IPS-18a (cell line): Measurements from ENCODE around the gene SRF.

Source experiments
- H3K27ac ChIP-seq: one replicate; pipeline ENCODE4 v1.5.1; 2013; ENCODE audit warnings: low read length
- H3K27me3 ChIP-seq: one replicate; pipeline ENCODE4 v1.6.1; 2013; ENCODE audit warnings: mild to moderate bottlenecking, low read length; ENCODE audit not compliant: control insufficient read depth, insufficient read depth
- H3K36me3 ChIP-seq: one replicate; pipeline ENCODE4 v1.6.1; 2013; ENCODE audit warnings: low read depth, low read length; ENCODE audit not compliant: control insufficient read depth
- H3K4me1 ChIP-seq: one replicate; pipeline ENCODE4 v1.6.1; 2013; ENCODE audit warnings: low read depth, low read length; ENCODE audit not compliant: control insufficient read depth
- H3K4me3 ChIP-seq: one replicate; pipeline ENCODE4 v1.5.1; 2013; ENCODE audit warnings: low read length
- H3K9ac ChIP-seq: one replicate; pipeline ENCODE4 v1.6.1; 2013; ENCODE audit warnings: mild to moderate bottlenecking, low read length, moderate library complexity
- H3K9me3 ChIP-seq: one replicate; pipeline ENCODE4 v1.6.1; 2013; ENCODE audit warnings: low read depth, low read length; ENCODE audit not compliant: control insufficient read depth

SRF gene

GRCh38 chr6:43187821-43188220 is 16.8 kb downstream of the SRF start:
- Histone ChIP-seq H3K36me3 (no peaks in the 10 kb centered on the region), H3K27ac (no peak overlapping the region), H3K9ac (no peak overlapping the region), H3K4me3 (no peak overlapping the region), H3K9me3 (no peaks in the 10 kb centered on the region), H3K4me1 (no peaks in the 10 kb centered on the region), H3K27me3 (no peaks in the 10 kb centered on the region)

GRCh38 chr6:43188426-43188825 is 17.4 kb downstream of the SRF start:
- no peaks in the 10 kb centered on the region for H3K27me3 ChIP-seq
- no peaks in the 10 kb centered on the region for H3K36me3 ChIP-seq
- H3K4me3 ChIP-seq: no peak overlapping the region
- H3K4me1 ChIP-seq: no peaks in the 10 kb centered on the region
- no peak overlapping the region for H3K9ac ChIP-seq
- no peaks in the 10 kb centered on the region for H3K9me3 ChIP-seq
- H3K27ac ChIP-seq: no peak overlapping the region

GRCh38 chr6:43189776-43190304 is 18.8 kb downstream of the SRF start:
- Histone ChIP-seq H3K27ac (no peak overlapping the region), H3K4me1 (no peaks in the 10 kb centered on the region), H3K27me3 (no peaks in the 10 kb centered on the region), H3K9ac (no peak overlapping the region), H3K4me3 (no peak overlapping the region), H3K9me3 (no peaks in the 10 kb centered on the region), H3K36me3 (no peaks in the 10 kb centered on the region)

- H3K4me3 ChIP-seq: no peak overlapping the region
- H3K9ac ChIP-seq: no peak overlapping the region
- H3K36me3 ChIP-seq: no peaks in the 10 kb centered on the region
- H3K27me3 ChIP-seq: no peaks in the 10 kb centered on the region
- H3K9me3 ChIP-seq: no peaks in the 10 kb centered on the region
- H3K27ac ChIP-seq: no peak overlapping the region
- H3K4me1 ChIP-seq: no peaks in the 10 kb centered on the region
Observed at GRCh38 chr6:43192911-43193310, 21.8 kb downstream of the SRF start.

GRCh38 chr6:43193929-43194328 is 22.9 kb downstream of the SRF start:
- Histone ChIP-seq H3K27ac (no peak overlapping the region), H3K36me3 (no peaks in the 10 kb centered on the region), H3K9me3 (no peaks in the 10 kb centered on the region), H3K9ac (no peak overlapping the region), H3K4me1 (no peaks in the 10 kb centered on the region), H3K4me3 (no peak overlapping the region), H3K27me3 (no peaks in the 10 kb centered on the region)

- no peaks in the 10 kb centered on the region for H3K36me3 ChIP-seq
- no peaks in the 10 kb centered on the region for H3K9me3 ChIP-seq
- H3K27ac ChIP-seq: no peak overlapping the region
- no peak overlapping the region for H3K9ac ChIP-seq
- H3K4me1 ChIP-seq: no peaks in the 10 kb centered on the region
- no peak overlapping the region for H3K4me3 ChIP-seq
- no peaks in the 10 kb centered on the region for H3K27me3 ChIP-seq
Observed at GRCh38 chr6:43196337-43196736, 25.3 kb downstream of the SRF start.

GRCh38 chr6:43199912-43200311 is 28.8 kb downstream of the SRF start:
- H3K9ac ChIP-seq: no peak overlapping the region
- no peaks in the 10 kb centered on the region for H3K27me3 ChIP-seq
- no peak overlapping the region for H3K27ac ChIP-seq
- H3K9me3 ChIP-seq: no peaks in the 10 kb centered on the region
- no peak overlapping the region for H3K4me3 ChIP-seq
- H3K36me3 ChIP-seq: no peaks in the 10 kb centered on the region
- H3K4me1 ChIP-seq: no peaks in the 10 kb centered on the region

GRCh38 chr6:43200541-43200940 is 29.5 kb downstream of the SRF start:
- no peak overlapping the region for H3K4me3 ChIP-seq
- H3K27ac ChIP-seq: no peak overlapping the region
- H3K4me1 ChIP-seq: no peaks in the 10 kb centered on the region
- no peak overlapping the region for H3K9ac ChIP-seq
- H3K36me3 ChIP-seq: no peaks in the 10 kb centered on the region
- H3K27me3 ChIP-seq: no peaks in the 10 kb centered on the region
- no peaks in the 10 kb centered on the region for H3K9me3 ChIP-seq

- no peaks in the 10 kb centered on the region for H3K4me1 ChIP-seq
- no peaks in the 10 kb centered on the region for H3K36me3 ChIP-seq
- no peak overlapping the region for H3K27ac ChIP-seq
- H3K9me3 ChIP-seq: no peaks in the 10 kb centered on the region
- H3K27me3 ChIP-seq: no peaks in the 10 kb centered on the region
- H3K4me3 ChIP-seq: no peak overlapping the region
- H3K9ac ChIP-seq: no peak overlapping the region
Observed at GRCh38 chr6:43202451-43202850, 31.4 kb downstream of the SRF start.

- H3K4me1 ChIP-seq: no peaks in the 10 kb centered on the region
- H3K9ac ChIP-seq: no peak overlapping the region
- no peaks in the 10 kb centered on the region for H3K9me3 ChIP-seq
- H3K27me3 ChIP-seq: no peaks in the 10 kb centered on the region
- H3K27ac ChIP-seq: no peak overlapping the region
- H3K4me3 ChIP-seq: no peak overlapping the region
- no peaks in the 10 kb centered on the region for H3K36me3 ChIP-seq
Observed at GRCh38 chr6:43203029-43203717, 32.1 kb downstream of the SRF start.

GRCh38 chr6:43203718-43204095 is 32.6 kb downstream of the SRF start:
- no peaks in the 10 kb centered on the region for H3K36me3 ChIP-seq
- no peak overlapping the region for H3K9ac ChIP-seq
- H3K4me3 ChIP-seq: no peak overlapping the region
- no peaks in the 10 kb centered on the region for H3K9me3 ChIP-seq
- H3K27ac ChIP-seq: no peak overlapping the region
- H3K27me3 ChIP-seq: no peaks in the 10 kb centered on the region
- no peaks in the 10 kb centered on the region for H3K4me1 ChIP-seq
